Testis (tissue), 3 donors: ENCODE data around the gene ARHGAP19. TPM values are rescaled to one million over a fixed set of nuclear protein-coding genes. Genes with fewer than 3 reads are reported as not detected.

Source experiments
- DNase-seq: peaks from one replicate; pipeline ENCODE4 v3.0.0-alpha.2; 2019
- H3K27ac ChIP-seq, 2 donors: fragments of 200-600 bp; sonication (generic); one replicate each; pipeline ENCODE4 v1.5.1; 2019
- H3K27me3 ChIP-seq: fragments of 200-600 bp; sonication (generic); one replicate; pipeline ENCODE4 v1.5.1; 2019
- H3K36me3 ChIP-seq: fragments of 200-600 bp; sonication (generic); one replicate; pipeline ENCODE4 v1.5.1; 2017; ENCODE audit warnings: low read depth; ENCODE audit errors: missing control alignments
- H3K4me1 ChIP-seq: fragments of 200-600 bp; sonication (generic); one replicate; pipeline ENCODE4 v1.5.1; 2019
- H3K4me3 ChIP-seq, 2 donors: fragments of 200-600 bp; sonication (generic); one replicate each; pipeline ENCODE4 v1.5.1; 2017 to 2019
- H3K9me3 ChIP-seq: fragments of 200-600 bp; sonication (generic); one replicate; pipeline ENCODE4 v1.5.1; 2017
- CTCF ChIP-seq, 3 experiments: fragments of 450-650 bp in 2 of 3; fragments of 200-600 bp in 1 of 3; sonication (generic) in 1 of 3; IDR thresholded peaks; one replicate each; pipeline ENCODE4 v1.5.1; 2016 to 2019; ENCODE audit warnings: antibody characterized with exemption in 3 of 3, mild to moderate bottlenecking in 2 of 3, moderate library complexity in 1 of 3
- POLR2A ChIP-seq: fragments of 450-650 bp; IDR thresholded peaks from one replicate; pipeline ENCODE4 v1.6.1; 2017; ENCODE audit warnings: antibody characterized with exemption, mild to moderate bottlenecking, moderate library complexity
- WGBS, 2 donors: methylation state at CpG; one replicate each; pipeline ENCODE4 v1.1.5; 2018; 5-methylcytosine and 5-hydroxymethylcytosine counted together
- intact Hi-C: fragments of 100-400 bp; cut with DNase I; formaldehyde crosslinking; loops from one replicate; pipeline ENCODE4 v1.15.1; 2023; ENCODE audit warnings: low total_unique reads
- polyA plus RNA-seq: library from polyadenylated mRNA; stranded (reverse); fragments of 350-450 nt; fragmentation: Illumina TruSeq; extraction: RNeasy Lipid Tissue Mini Kit (QIAGEN cat#74804); gene quantifications from one replicate; pipeline ENCODE4 v1.2.3, GENCODE V29; 2014; ENCODE audit warnings: low read depth, low replicate concordance; ENCODE audit not compliant: insufficient read depth
- total RNA-seq, 2 donors: library from RNA; depleted of rRNA; stranded (reverse); fragments of >200 nt; gene quantifications; one replicate each; pipeline ENCODE4 v1.2.3, GENCODE V29; 2016

The ARHGAP19 gene
- total and polyA plus RNA-seq, 3 donors from 2014 or later, result 40.5 to 54.6 (median 50.0) TPM

GRCh38 chr10:97307866-97308780 is 15.7 kb upstream of the ARHGAP19 start:
- no peaks in the 10 kb centered on the region for H3K36me3 ChIP-seq
- WGBS, 2 donors, result 76% methylated on average over 10 of the region's 10 CpGs
- no peak overlapping the region for H3K27ac ChIP-seq
- intact Hi-C loops, result no loop called here
- H3K4me3 ChIP-seq, result no peak overlapping the region
- peaks cover 5% of the 10 kb centered on the region for H3K4me1 ChIP-seq
- H3K9me3 ChIP-seq, result no peaks in the 10 kb centered on the region
- DNase-seq, result no peak
- TF ChIP-seq CTCF (IDR thresholded peaks at IDR 0.05), result no peak
- no peaks in the 10 kb centered on the region for H3K27me3 ChIP-seq

- intact Hi-C loops, result no loop called here
- WGBS, 2 donors, result 68 to 93% methylated on average over 1 of the region's 1 CpG
- Histone ChIP-seq H3K27ac (no peak overlapping the region), H3K9me3 (no peaks in the 10 kb centered on the region), H3K36me3 (no peaks in the 10 kb centered on the region), H3K4me3 (no peak overlapping the region), H3K4me1 (peaks cover 5% of the 10 kb centered on the region), H3K27me3 (no peaks in the 10 kb centered on the region)
- DNase-seq, result no peak
- TF ChIP-seq POLR2A, result no peak
- no peak for TF ChIP-seq CTCF (IDR thresholded peaks at IDR 0.05)
Measured at GRCh38 chr10:97307441-97307840, 15.0 kb upstream of the ARHGAP19 start.

GRCh38 chr10:97302088-97302791 is 9.8 kb upstream of the ARHGAP19 start:
- Histone ChIP-seq H3K27me3 (no peaks in the 10 kb centered on the region), H3K36me3 (no peaks in the 10 kb centered on the region), H3K4me1 (peaks cover 6% of the 10 kb centered on the region), H3K9me3 (no peaks in the 10 kb centered on the region), H3K27ac (no peak overlapping the region), H3K4me3 (no peak overlapping the region)
- DNase-seq, result no peak
- intact Hi-C loops, result no loop called here
- TF ChIP-seq POLR2A (no peak), CTCF (IDR thresholded peaks at IDR 0.05) (no peak)
- 90 to 94% methylated on average over 11 of the region's 11 CpGs for WGBS, 2 donors

GRCh38 chr10:97300980-97301379 is 8.5 kb upstream of the ARHGAP19 start:
- Histone ChIP-seq H3K9me3 (no peaks in the 10 kb centered on the region), H3K4me3 (no peak overlapping the region), H3K27ac (no peak overlapping the region), H3K27me3 (no peaks in the 10 kb centered on the region), H3K36me3 (no peaks in the 10 kb centered on the region), H3K4me1 (peaks cover 6% of the 10 kb centered on the region)
- intact Hi-C loops, result no loop called here
- DNase-seq, result no peak
- WGBS, 2 donors, result 92 to 97% methylated on average over 3 of the region's 3 CpGs
- no peak for TF ChIP-seq POLR2A
- TF ChIP-seq CTCF (IDR thresholded peaks at IDR 0.05), result no peak
